HepG2 (cell line): ENCODE results near the gene TBC1D12. TPM values are rescaled to one million over a fixed set of nuclear protein-coding genes. Genes with fewer than 3 reads are reported as not detected.

Source experiments
- ATAC-seq: fragments of 200-7000 bp; cut with Tn5 transposase; 3 replicates; pipeline ENCODE4 v1.9.1; 2020; ENCODE audit warnings: mild to moderate bottlenecking, moderate library complexity
- BruUV-seq: library from RNA; stranded (reverse); fragments of 400-500 nt; replicated peaks from 2 replicates; lab custom pipeline; 2021; lab: Mats Ljungman, UMichigan
- CTCF ChIA-PET: fragments of 300-600 bp; formaldehyde crosslinking; extraction: SDS; loops from one replicate; lab custom pipeline; 2021; ENCODE audit warnings: low total read pairs, inconsistent platforms, low intra/inter-chr PET ratio; lab: Yijun Ruan, JAX
- POLR2A ChIA-PET: fragments of 350-600 bp; sonication (Branson Sonifier 250); formaldehyde crosslinking; loops from one replicate; lab custom pipeline; 2020; ENCODE audit warnings: antibody characterized with exemption, inconsistent platforms; lab: Yijun Ruan, JAX
- DNase-seq: peaks from one replicate; pipeline ENCODE4 v3.0.0-alpha.2; 2015; ENCODE audit warnings: low spot score
- FAIRE-seq: peaks from 3 replicates; lab custom pipeline; 2011; peaks lifted over from hg19 to GRCh38; lab: Jason Lieb, UNC
- H2AFZ ChIP-seq: one replicate; pipeline ENCODE4 v1.6.1; 2011; ENCODE audit warnings: low read length, inconsistent platforms
- H3K27ac ChIP-seq: fragments of 300-600 bp; 3 replicates; pipeline ENCODE4 v1.8.0; 2011; ENCODE audit warnings: mixed run types, mild to moderate bottlenecking, mixed read lengths, low read length, inconsistent platforms; ENCODE audit not compliant: insufficient read depth; ENCODE audit errors: extremely low read length
- H3K27me3 ChIP-seq, 2 experiments: fragments of 200-600 bp in 1 of 2; 2 replicates in 1 of 2; 3 replicates in 1 of 2; pipeline versions ENCODE4 v1.6.0 to v1.8.0; 2011; ENCODE audit warnings: low read length in 2 of 2, mild to moderate bottlenecking in 2 of 2, moderate library complexity in 2 of 2, inconsistent platforms in 1 of 2; ENCODE audit not compliant: insufficient read depth in 2 of 2, control insufficient read depth in 1 of 2
- H3K36me3 ChIP-seq, 2 experiments: fragments of 200-600 bp in 1 of 2; replicated peaks in 1 of 2; 2 replicates in 1 of 2; 3 replicates in 1 of 2; pipeline versions ENCODE4 v1.5.1 to v1.8.0; 2011; ENCODE audit warnings: low read length in 2 of 2, inconsistent platforms in 1 of 2; ENCODE audit not compliant: insufficient read depth in 2 of 2, control insufficient read depth in 1 of 2
- H3K4me1 ChIP-seq: 2 replicates; pipeline ENCODE4 v1.5.1; 2012; ENCODE audit warnings: low read length, inconsistent platforms; ENCODE audit not compliant: insufficient read depth
- H3K4me2 ChIP-seq: 2 replicates; pipeline ENCODE4 v1.6.0; 2011; ENCODE audit warnings: low read depth, low read length, inconsistent platforms
- H3K4me3 ChIP-seq, 3 experiments: fragments of 200-600 bp in 1 of 3; sonication (generic), shearing (Covaris generic) in 1 of 3; replicated peaks in 1 of 3; 2 replicates each; pipeline ENCODE4 v1.5.1; 2011 to 2016; ENCODE audit warnings: low read length in 3 of 3, inconsistent platforms in 2 of 3, low read depth in 2 of 3, mild to moderate bottlenecking in 2 of 3, control low read depth in 1 of 3, mixed read lengths in 1 of 3; ENCODE audit not compliant: insufficient read depth in 1 of 3
- H3K79me2 ChIP-seq: one replicate; pipeline ENCODE4 v1.6.1; 2011; ENCODE audit warnings: low read length, inconsistent platforms; ENCODE audit not compliant: insufficient read depth
- H3K9ac ChIP-seq: 2 replicates; pipeline ENCODE4 v1.6.0; 2011; ENCODE audit warnings: mild to moderate bottlenecking, low read depth, low read length, inconsistent platforms; ENCODE audit not compliant: insufficient read depth
- H3K9me3 ChIP-seq: 2 replicates; pipeline ENCODE4 v1.5.1; 2012; ENCODE audit warnings: mild to moderate bottlenecking, low read length
- H4K20me1 ChIP-seq: 2 replicates; pipeline ENCODE4 v1.6.0; 2011; ENCODE audit warnings: inconsistent platforms, mild to moderate bottlenecking, low read length, moderate library complexity; ENCODE audit not compliant: insufficient read depth
- HDAC2 ChIP-seq: sonication (generic); formaldehyde crosslinking; IDR thresholded peaks from 2 replicates; pipeline ENCODE4 v1.4.0; 2020; ENCODE audit warnings: missing genetic modification reagents
- HNF4G ChIP-seq, 2 experiments: sonication (generic) in 1 of 2; formaldehyde crosslinking in 1 of 2; IDR thresholded peaks; 2 replicates each; pipeline versions ENCODE4 v1.4.0 to v1.6.1; 2011 to 2020; ENCODE audit warnings: borderline replicate concordance in 2 of 2, low read depth in 2 of 2, mild to moderate bottlenecking in 2 of 2, low read length in 1 of 2, missing genetic modification reagents in 1 of 2, moderate library complexity in 1 of 2
- NRL ChIP-seq: sonication (generic); formaldehyde crosslinking; IDR thresholded peaks from 2 replicates; pipeline ENCODE4 v1.5.0; 2020; ENCODE audit warnings: missing genetic modification reagents, mild to moderate bottlenecking, moderate library complexity, borderline replicate concordance
- SKI ChIP-seq: fragments of 450-650 bp; IDR thresholded peaks from one replicate; pipeline ENCODE4 v1.6.1; 2018; ENCODE audit warnings: mild to moderate bottlenecking; ENCODE audit not compliant: partially characterized antibody
- WIZ ChIP-seq: sonication (generic); formaldehyde crosslinking; IDR thresholded peaks from 2 replicates; pipeline ENCODE4 v1.5.1; 2020; ENCODE audit warnings: mild to moderate bottlenecking, missing genetic modification reagents
- ZNF652 ChIP-seq: IDR thresholded peaks from 2 replicates; pipeline ENCODE4 v1.6.1; 2016; ENCODE audit warnings: low read depth, borderline replicate concordance
- in situ Hi-C: cut with HindIII; loops from 2 replicates; pipeline ENCODE4 v1.10.0; 2017; ENCODE audit warnings: low pct_unique_long_range_greater_than_20kb; ENCODE audit not compliant: extremely low pct_ligation_motif_present
- intact Hi-C: fragments of 100-400 bp; cut with micrococcal nuclease; formaldehyde crosslinking; loops from one replicate; pipeline ENCODE4 v1.10.0; 2022; ENCODE audit not compliant: unreplicated experiment
- polyA plus RNA-seq, 8 experiments: library from polyadenylated mRNA; depleted of rRNA in 3 of 8; stranded (reverse) in 7 of 8; unstranded in 1 of 8; fragments of >200 nt; fragmentation: Illumina TruSeq in 4 of 8; extraction: Trizol in 4 of 8; gene quantifications; 2 replicates each; pipeline versions ENCODE4 v1.2.1 to v1.2.3, GENCODE V29; 2011 to 2016; ENCODE audit warnings: low read depth in 4 of 8, missing spikeins in 1 of 8, mixed read lengths in 1 of 8; ENCODE audit not compliant: insufficient read depth in 1 of 8
- total RNA-seq, 5 experiments: library from RNA; depleted of rRNA; stranded (reverse); fragments of >200 nt; fragmentation: Illumina TruSeq; extraction: Trizol; gene quantifications; 2 replicates each; pipeline ENCODE4 v1.2.3, GENCODE V29; 2016; ENCODE audit warnings: low read depth in 1 of 5
- TF ChIP-seq, protein P1 (sequence below): sonication (generic); formaldehyde crosslinking; IDR thresholded peaks from 2 replicates; pipeline ENCODE4 v1.8.0; 2022; ENCODE audit warnings: mild to moderate bottlenecking, missing genetic modification reagents, moderate library complexity

Gene TBC1D12
- total and polyA plus RNA-seq, 2 of the 13 experiments (the other 11 are each of a cell fraction or from before 2014, with no cell fraction given), result 5.7 to 6.2 TPM

DNA sequence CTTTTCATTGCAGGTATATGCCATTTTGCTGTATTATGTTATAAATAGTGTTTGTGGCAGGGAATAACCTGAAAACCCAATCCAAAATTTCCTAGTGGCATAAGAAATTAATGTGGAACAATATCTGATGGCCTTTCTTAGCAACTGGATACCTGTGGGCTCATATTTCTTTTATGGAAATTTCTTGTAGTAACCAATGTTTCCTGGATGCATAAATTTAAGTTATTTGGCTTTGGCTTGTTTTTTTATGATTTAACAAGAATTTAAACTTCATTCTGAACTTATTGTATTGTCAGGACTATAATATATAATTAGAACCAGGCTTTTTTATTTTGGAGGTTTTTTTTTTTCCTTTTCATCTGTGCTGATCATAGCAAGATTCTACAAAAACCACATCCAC, 30.1 kb downstream of the TBC1D12 start:
- Histone ChIP-seq H2AFZ (no peak overlapping the region), H4K20me1 (peaks cover 3% of the 10 kb centered on the region; the same call in 1 of the 2 replicates), H3K27me3 (no peaks in the 10 kb centered on the region), H3K36me3 (no peaks in the 10 kb centered on the region), H3K79me2 (peaks cover 5% of the 10 kb centered on the region), H3K9me3 (no peaks in the 10 kb centered on the region), H3K4me3 (no peak overlapping the region), H3K4me1 (no peaks in the 10 kb centered on the region), H3K27ac (no peak overlapping the region), H3K4me2 (no peak overlapping the region), H3K9ac (no peak overlapping the region)
- in situ Hi-C loops, result loop anchor here (25.0 kb wide), 1 partner anchor 520 kb away; no protein-coding TSS in a partner anchor
- intact Hi-C loops, result no loop called here
- TF ChIP-seq WIZ (CRISPR knock-in tag) (no peak), SKI (no peak), NRL (CRISPR knock-in tag) (no peak), ZNF652 (CRISPR knock-in tag) (no peak), HDAC2 (no peak), HNF4G (IDR thresholded peaks at IDR 0.05; ENCODE audit: borderline replicate concordance, low read depth, low read length) (no peak), HNF4G (CRISPR knock-in tag; IDR thresholded peaks at IDR 0.05; ENCODE audit: borderline replicate concordance, low read depth) (no peak)
- TF ChIP-seq, protein P1, sequence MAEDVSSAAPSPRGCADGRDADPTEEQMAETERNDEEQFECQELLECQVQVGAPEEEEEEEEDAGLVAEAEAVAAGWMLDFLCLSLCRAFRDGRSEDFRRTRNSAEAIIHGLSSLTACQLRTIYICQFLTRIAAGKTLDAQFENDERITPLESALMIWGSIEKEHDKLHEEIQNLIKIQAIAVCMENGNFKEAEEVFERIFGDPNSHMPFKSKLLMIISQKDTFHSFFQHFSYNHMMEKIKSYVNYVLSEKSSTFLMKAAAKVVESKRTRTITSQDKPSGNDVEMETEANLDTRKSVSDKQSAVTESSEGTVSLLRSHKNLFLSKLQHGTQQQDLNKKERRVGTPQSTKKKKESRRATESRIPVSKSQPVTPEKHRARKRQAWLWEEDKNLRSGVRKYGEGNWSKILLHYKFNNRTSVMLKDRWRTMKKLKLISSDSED, result no peak
- ATAC-seq (no peak), DNase-seq (no peak), FAIRE-seq (no peak)
- BruUV-seq, result no TSS peak
- ChIA-PET POLR2A (no interaction called here), CTCF (no interaction called here)
